SK-N-SH (cell line): ENCODE results near the gene ATP6V1C2. TPM values are rescaled to one million over a fixed set of nuclear protein-coding genes. Genes with fewer than 3 reads are reported as not detected.

ENCODE experiments used
- CTCF ChIA-PET: fragments of 300-600, 350-600 bp; formaldehyde crosslinking; extraction: SDS; loops from one replicate; lab custom pipeline; 2021; lab: Yijun Ruan, JAX
- POLR2A ChIA-PET: fragments of 350-600 bp; sonication (Branson Sonifier 250); formaldehyde crosslinking; extraction: SDS; loops from one replicate; lab custom pipeline; 2020; ENCODE audit warnings: antibody characterized with exemption, inconsistent platforms; lab: Yijun Ruan, JAX
- DNase-seq: peaks from one replicate; pipeline ENCODE4 v3.0.0; 2012
- H2AFZ ChIP-seq: fragments of 200-600 bp; sonication (generic); 2 replicates; pipeline ENCODE4 v1.8.1; 2016; ENCODE audit warnings: antibody characterized with exemption, mild to moderate bottlenecking, low read depth
- H3F3A ChIP-seq: fragments of 200-600 bp; sonication (generic); replicated peaks from 2 replicates; pipeline ENCODE3; 2016; ENCODE audit warnings: antibody characterized with exemption, mild to moderate bottlenecking; ENCODE audit not compliant: insufficient read depth
- H3K27ac ChIP-seq, 2 experiments: fragments of 200-500 bp in 1 of 2; fragments of 200-600 bp in 1 of 2; sonication (Bioruptor generic) in 1 of 2; sonication (generic), shearing (Covaris generic) in 1 of 2; 2 replicates each; pipeline versions ENCODE4 v1.5.1 to v1.6.1; 2014 to 2016; ENCODE audit warnings: low read depth in 2 of 2, inconsistent platforms in 1 of 2, low read length in 1 of 2, mild to moderate bottlenecking in 1 of 2, mixed read lengths in 1 of 2
- H3K27me3 ChIP-seq: fragments of 200-600 bp; sonication (generic), shearing (Covaris generic); 2 replicates; pipeline ENCODE4 v1.6.1; 2016; ENCODE audit warnings: mixed run types; ENCODE audit not compliant: insufficient read depth
- H3K36me3 ChIP-seq, 2 experiments: fragments of 200-500 bp in 1 of 2; fragments of 200-600 bp in 1 of 2; sonication (Bioruptor generic) in 1 of 2; sonication (generic) in 1 of 2; replicated peaks in 1 of 2; 2 replicates each; pipeline versions ENCODE3 to v1.5.1; 2014 to 2016; ENCODE audit warnings: low read length in 1 of 2, mild to moderate bottlenecking in 1 of 2; ENCODE audit not compliant: insufficient read depth in 2 of 2, control insufficient read depth in 1 of 2
- H3K4me1 ChIP-seq, 2 experiments: fragments of 200-500 bp in 1 of 2; fragments of 200-600 bp in 1 of 2; sonication (Bioruptor generic) in 1 of 2; sonication (generic), shearing (Covaris generic) in 1 of 2; 2 replicates each; pipeline versions ENCODE4 v1.5.1 to v1.6.1; 2014 to 2016; ENCODE audit warnings: low read depth in 1 of 2, low read length in 1 of 2, mixed run types in 1 of 2; ENCODE audit not compliant: insufficient read depth in 2 of 2, control insufficient read depth in 1 of 2
- H3K4me2 ChIP-seq: fragments of 200-600 bp; sonication (generic), shearing (Covaris generic); 2 replicates; pipeline ENCODE4 v1.6.1; 2017; ENCODE audit warnings: mixed run types
- H3K4me3 ChIP-seq, 2 experiments: fragments of 200-500 bp in 1 of 2; fragments of 200-600 bp in 1 of 2; sonication (Bioruptor generic) in 1 of 2; sonication (generic), shearing (Covaris generic) in 1 of 2; 2 replicates each; pipeline versions ENCODE4 v1.5.1 to v1.8.1; 2014 to 2016; ENCODE audit warnings: low read depth in 2 of 2, inconsistent platforms in 1 of 2, low read length in 1 of 2, mild to moderate bottlenecking in 1 of 2, mixed read lengths in 1 of 2, moderate library complexity in 1 of 2
- H3K79me2 ChIP-seq: fragments of 200-600 bp; sonication (generic); 2 replicates; pipeline ENCODE4 v1.8.1; 2017; ENCODE audit warnings: mild to moderate bottlenecking; ENCODE audit not compliant: insufficient read depth
- H3K9ac ChIP-seq: fragments of 200-600 bp; sonication (generic); 2 replicates; pipeline ENCODE4 v1.6.1; 2017; ENCODE audit warnings: mixed run types
- H3K9me2 ChIP-seq: fragments of 200-600 bp; sonication (generic); 2 replicates; pipeline ENCODE4 v1.6.1; 2017; ENCODE audit warnings: mixed run types
- H3K9me3 ChIP-seq: fragments of 200-600 bp; sonication (generic); 2 replicates; pipeline ENCODE4 v1.6.1; 2017; ENCODE audit warnings: mixed run types, mild to moderate bottlenecking, moderate library complexity
- H4K20me1 ChIP-seq: fragments of 200-600 bp; sonication (generic); 2 replicates; pipeline ENCODE4 v1.6.1; 2017; ENCODE audit warnings: mild to moderate bottlenecking, mixed run types; ENCODE audit not compliant: insufficient read depth
- CTCF ChIP-seq: fragments of 200-600 bp; sonication (generic); IDR thresholded peaks from 2 replicates; pipeline ENCODE4 v1.6.1; 2017; ENCODE audit warnings: antibody characterized with exemption, mild to moderate bottlenecking, moderate library complexity
- GABPA ChIP-seq: IDR thresholded peaks from 2 replicates; pipeline ENCODE4 v1.4.0; 2012; ENCODE audit warnings: low read depth, mild to moderate bottlenecking
- GATA2 ChIP-seq: sonication (generic); formaldehyde crosslinking; IDR thresholded peaks from 2 replicates; pipeline ENCODE4 v1.5.0; 2020; ENCODE audit warnings: mild to moderate bottlenecking, missing genetic modification reagents
- MEF2A ChIP-seq: IDR thresholded peaks from 2 replicates; pipeline ENCODE4 v1.4.0; 2012; ENCODE audit warnings: low read depth, borderline replicate concordance
- NFIC ChIP-seq: IDR thresholded peaks from 2 replicates; pipeline ENCODE4 v1.4.0; 2012; ENCODE audit warnings: borderline replicate concordance
- PBX3 ChIP-seq: IDR thresholded peaks from 2 replicates; pipeline ENCODE4; 2012
- RCOR1 ChIP-seq: fragments of 150-350 bp; IDR thresholded peaks from 2 replicates; pipeline ENCODE4 v1.6.1; 2017; ENCODE audit warnings: antibody characterized with exemption, low read length
- SIN3A ChIP-seq: IDR thresholded peaks from 2 replicates; pipeline ENCODE4 v1.6.1; 2012; ENCODE audit warnings: low read depth, mild to moderate bottlenecking, low read length, moderate library complexity, borderline replicate concordance
- TEAD4 ChIP-seq: IDR thresholded peaks from 2 replicates; pipeline ENCODE4 v1.4.0; 2012; ENCODE audit warnings: mild to moderate bottlenecking, borderline replicate concordance; ENCODE audit not compliant: insufficient read depth
- USF1 ChIP-seq: IDR thresholded peaks from 2 replicates; pipeline ENCODE4 v1.4.0; 2012; ENCODE audit warnings: low read depth, borderline replicate concordance
- USF2 ChIP-seq: fragments of 150-350 bp; IDR thresholded peaks from 2 replicates; pipeline ENCODE4 v1.6.1; 2017; ENCODE audit warnings: antibody characterized with exemption, low read length, low read depth, borderline replicate concordance
- WGBS: methylation state at CpG from one replicate; pipeline ENCODE4 v1.1.6; 2017; ENCODE audit warnings: low lambda C conversion rate; 5-methylcytosine and 5-hydroxymethylcytosine counted together
- polyA plus RNA-seq, 3 experiments: library from polyadenylated mRNA; depleted of rRNA; stranded (reverse); fragments of >200 nt; gene quantifications; 2 replicates each; pipeline ENCODE4 v1.2.3, GENCODE V29; 2012

ATP6V1C2 gene
- polyA plus RNA-seq, 1 of the 3 experiments (the other 2 are of a cell fraction): 0.12 TPM

GRCh38 chr2:10826026-10826425 lies 104.6 kb downstream of the ATP6V1C2 start:
- no peak overlapping the region for H2AFZ ChIP-seq
- no peak overlapping the region for H3K27ac ChIP-seq
- no peak for DNase-seq
- H3K4me3 ChIP-seq: no peak overlapping the region
- no peak overlapping the region for H3K4me2 ChIP-seq
- H3K27me3 ChIP-seq: peaks cover 68% of the 10 kb centered on the region; the same call in 1 of the 2 replicates
- 68% methylated on average over 8 of the region's 8 CpGs for WGBS
- H4K20me1 ChIP-seq: no peaks in the 10 kb centered on the region
- CTCF ChIA-PET: interaction anchor here (1.0 to 2.2 kb wide), 3 partner anchors 8 to 298 kb away, joined by 3 to 8 read pairs (median 4); no protein-coding TSS in a partner anchor
- H3K9ac ChIP-seq: no peak overlapping the region
- H3K9me3 ChIP-seq: no peaks in the 10 kb centered on the region
- no peaks in the 10 kb centered on the region for H3K79me2 ChIP-seq
- no peaks in the 10 kb centered on the region for H3K9me2 ChIP-seq
- POLR2A ChIA-PET: no interaction called here
- no peaks in the 10 kb centered on the region for H3K36me3 ChIP-seq
- TF ChIP-seq TEAD4 (no peak), CTCF (no peak), GATA2 (CRISPR knock-in tag) (no peak), RCOR1 (no peak), MEF2A (no peak), SIN3A (no peak), GABPA (no peak), USF1 (no peak), NFIC (no peak)
- H3F3A ChIP-seq: no peaks in the 10 kb centered on the region
- H3K4me1 ChIP-seq: peaks cover 0 to 5% of the 10 kb centered on the region in 2 experiments; a peak in 1 of 4 replicates

- H3K4me3 ChIP-seq: no peak overlapping the region
- no peaks in the 10 kb centered on the region for H3K9me3 ChIP-seq
- TF ChIP-seq PBX3 (no peak), USF2 (no peak)
Observed at GRCh38 chr2:10826625-10827024, 105.2 kb downstream of the ATP6V1C2 start.

More at GRCh38 chr2:10826625-10827024, 105.2 kb downstream of the ATP6V1C2 start:
- ChIA-PET POLR2A (no interaction called here), CTCF (interaction anchor here (1.0 to 2.2 kb wide), 3 partner anchors 7 to 298 kb away, joined by 3 to 8 read pairs (median 4); no protein-coding TSS in a partner anchor)
- no peaks in the 10 kb centered on the region for H4K20me1 ChIP-seq
- WGBS: 72% methylated on average over 8 of the region's 8 CpGs
- no peaks in the 10 kb centered on the region for H3K36me3 ChIP-seq
- DNase-seq: no peak
- H3K4me1 ChIP-seq: peaks cover 0 to 5% of the 10 kb centered on the region in 2 experiments; a peak in 1 of 4 replicates
- H3K9ac ChIP-seq: no peak overlapping the region
- H3K27ac ChIP-seq: no peak overlapping the region
- no peaks in the 10 kb centered on the region for H3K79me2 ChIP-seq
- H3K27me3 ChIP-seq: peaks cover 74% of the 10 kb centered on the region; the same call in 1 of the 2 replicates
- H3K9me2 ChIP-seq: no peaks in the 10 kb centered on the region
- no peaks in the 10 kb centered on the region for H3F3A ChIP-seq
- no peak overlapping the region for H3K4me2 ChIP-seq
- no peak overlapping the region for H2AFZ ChIP-seq
